B cell (primary cell): ENCODE results near the gene DMXL2.

Experiments used
- EZH2 ChIP-seq: IDR thresholded peaks from 2 replicates; pipeline ENCODE4 v1.6.1; 2012; ENCODE audit warnings: borderline replicate concordance, low read depth, mild to moderate bottlenecking, moderate library complexity, low read length; ENCODE audit not compliant: insufficient read depth, poor library complexity, severe bottlenecking
- TF ChIP-seq, protein P1 (sequence below): fragments of 200-600 bp; IDR thresholded peaks from one replicate; pipeline ENCODE4 v1.8.0; 2022; ENCODE audit warnings: antibody characterized with exemption, mild to moderate bottlenecking

DNA sequence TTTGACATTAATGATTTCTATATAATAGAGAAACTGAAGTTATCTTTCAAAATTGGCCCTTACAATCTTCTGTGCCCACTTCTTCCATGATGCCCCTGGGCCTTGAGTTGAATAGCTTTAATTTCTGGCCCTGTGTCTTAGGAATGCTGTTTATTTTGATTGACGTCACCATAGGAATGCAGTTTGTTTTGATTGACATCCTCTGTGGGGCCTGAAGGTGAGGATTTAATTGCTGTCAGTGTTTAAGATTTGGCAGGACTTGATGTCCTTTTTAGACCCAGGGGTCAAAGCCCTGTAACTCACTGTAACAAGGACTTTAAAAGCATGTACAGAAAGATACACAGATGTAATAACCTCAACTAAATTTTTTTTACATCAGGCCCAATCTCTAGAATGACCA, 197.8 kb downstream of the DMXL2 start:
- TF ChIP-seq, protein P1, sequence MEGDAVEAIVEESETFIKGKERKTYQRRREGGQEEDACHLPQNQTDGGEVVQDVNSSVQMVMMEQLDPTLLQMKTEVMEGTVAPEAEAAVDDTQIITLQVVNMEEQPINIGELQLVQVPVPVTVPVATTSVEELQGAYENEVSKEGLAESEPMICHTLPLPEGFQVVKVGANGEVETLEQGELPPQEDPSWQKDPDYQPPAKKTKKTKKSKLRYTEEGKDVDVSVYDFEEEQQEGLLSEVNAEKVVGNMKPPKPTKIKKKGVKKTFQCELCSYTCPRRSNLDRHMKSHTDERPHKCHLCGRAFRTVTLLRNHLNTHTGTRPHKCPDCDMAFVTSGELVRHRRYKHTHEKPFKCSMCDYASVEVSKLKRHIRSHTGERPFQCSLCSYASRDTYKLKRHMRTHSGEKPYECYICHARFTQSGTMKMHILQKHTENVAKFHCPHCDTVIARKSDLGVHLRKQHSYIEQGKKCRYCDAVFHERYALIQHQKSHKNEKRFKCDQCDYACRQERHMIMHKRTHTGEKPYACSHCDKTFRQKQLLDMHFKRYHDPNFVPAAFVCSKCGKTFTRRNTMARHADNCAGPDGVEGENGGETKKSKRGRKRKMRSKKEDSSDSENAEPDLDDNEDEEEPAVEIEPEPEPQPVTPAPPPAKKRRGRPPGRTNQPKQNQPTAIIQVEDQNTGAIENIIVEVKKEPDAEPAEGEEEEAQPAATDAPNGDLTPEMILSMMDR = no peak
- TF ChIP-seq EZH2 = no peak
